ENCODE results near the gene PAGR1.
"Not testable (repeated sequence)": the region's sequence is repeated elsewhere in the genome, so short reads cannot be mapped to it uniquely, and the experiment has no call there.

PAGR1 gene

GRCh38 chr16:29815793-29816693, at the start of gene PAGR1:
Gene PAGR1 (plus strand): TSS chr16:29816152. CDS start chr16:29816526, 374 bp downstream.
- peak; percentile 96 to 99 (median 97) for DNase-seq (ENCODE audit: low read depth in 3 of 3, low spot score in 1 of 3)

- no peak for DNase-seq (ENCODE audit: low read depth in 3 of 3, low spot score in 1 of 3)
These were observed 49.4 kb upstream of the PAGR1 start for GRCh38 chr16:29766571-29766970.

DNA sequence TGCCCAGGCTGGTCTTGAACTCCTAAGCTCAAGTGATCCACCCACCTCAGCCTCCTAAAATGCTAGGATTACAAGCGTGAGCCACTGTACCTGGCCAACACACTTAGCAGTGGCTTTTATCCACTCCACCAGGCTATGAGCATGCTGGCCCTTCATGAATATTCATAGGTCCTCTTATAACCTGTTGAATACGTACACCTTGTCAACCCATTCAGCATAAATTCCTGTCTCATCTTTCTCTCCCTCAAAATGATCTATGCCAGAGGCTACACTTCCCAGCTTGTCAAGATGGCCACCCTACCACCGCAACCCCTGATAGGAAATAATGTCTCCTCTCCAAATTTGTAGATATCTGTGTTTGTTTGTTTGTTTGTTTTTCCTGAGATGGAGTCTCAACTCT, 48.9 kb upstream of the PAGR1 start:
- DNase-seq (ENCODE audit: low read depth in 3 of 3, low spot score in 1 of 3), result no peak

- no peak for DNase-seq (ENCODE audit: low read depth in 3 of 3, low spot score in 1 of 3)
These were observed 46.4 kb upstream of the PAGR1 start for GRCh38 chr16:29769507-29769906.

DNA sequence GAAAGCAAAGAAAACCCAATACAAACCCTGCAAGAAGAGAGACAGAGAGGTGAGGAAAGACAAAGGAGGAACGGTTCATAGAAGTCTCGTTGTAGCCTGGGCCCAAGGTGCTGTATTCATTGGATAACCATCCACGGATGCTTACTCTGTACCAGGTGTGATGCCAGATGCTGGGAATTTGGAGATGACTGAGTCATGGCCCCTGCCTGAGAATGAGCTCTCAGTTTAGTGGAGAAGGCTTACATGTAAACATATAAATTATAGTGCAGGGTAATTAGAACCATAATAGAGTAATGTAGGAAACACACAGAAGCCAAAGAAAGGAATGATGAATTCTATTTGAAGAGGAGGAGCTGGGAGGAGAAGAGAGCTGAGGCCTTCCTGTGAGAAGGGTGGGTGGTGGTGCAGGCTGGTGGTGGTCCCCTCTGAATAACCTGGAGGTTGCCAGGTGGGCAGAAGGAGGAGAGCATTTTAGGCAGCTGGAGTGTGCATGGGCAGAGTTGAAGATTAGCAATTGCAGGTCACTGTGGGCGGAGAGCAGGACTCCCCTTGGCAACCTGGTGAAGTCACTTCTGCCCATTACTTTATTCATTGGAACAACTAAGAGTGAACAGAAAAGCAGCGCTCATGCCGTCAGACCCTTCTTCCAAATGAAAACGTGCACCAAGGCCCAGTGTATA, 45.6 kb upstream of the PAGR1 start:
- DNase-seq (ENCODE audit: low read depth in 3 of 3, low spot score in 1 of 3), result no peak

DNA sequence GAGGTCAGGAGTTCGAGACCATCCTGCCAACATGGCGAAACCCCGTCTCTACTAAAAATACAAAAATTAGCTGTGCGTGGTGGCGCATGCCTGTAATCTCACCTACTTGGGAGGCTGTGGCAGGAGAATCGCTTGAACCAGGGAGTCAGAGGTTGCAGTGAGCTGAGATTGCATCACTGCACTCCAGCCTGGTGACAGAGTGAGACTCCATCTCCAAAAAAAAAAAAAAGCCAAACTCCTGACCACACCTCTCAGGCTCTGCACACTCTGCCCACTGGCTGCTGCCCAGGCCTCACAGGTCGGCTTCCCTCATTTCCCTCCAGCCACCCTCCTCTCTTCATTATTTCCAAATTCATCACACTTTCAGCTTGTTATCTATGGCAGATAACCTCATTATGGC, 43.6 kb upstream of the PAGR1 start:
- not testable (repeated sequence) for DNase-seq (ENCODE audit: low read depth in 3 of 3, low spot score in 1 of 3)

- no peak for DNase-seq (ENCODE audit: low read depth in 3 of 3, low spot score in 1 of 3)
These were observed 41.2 kb upstream of the PAGR1 start for GRCh38 chr16:29774730-29775129.

DNA sequence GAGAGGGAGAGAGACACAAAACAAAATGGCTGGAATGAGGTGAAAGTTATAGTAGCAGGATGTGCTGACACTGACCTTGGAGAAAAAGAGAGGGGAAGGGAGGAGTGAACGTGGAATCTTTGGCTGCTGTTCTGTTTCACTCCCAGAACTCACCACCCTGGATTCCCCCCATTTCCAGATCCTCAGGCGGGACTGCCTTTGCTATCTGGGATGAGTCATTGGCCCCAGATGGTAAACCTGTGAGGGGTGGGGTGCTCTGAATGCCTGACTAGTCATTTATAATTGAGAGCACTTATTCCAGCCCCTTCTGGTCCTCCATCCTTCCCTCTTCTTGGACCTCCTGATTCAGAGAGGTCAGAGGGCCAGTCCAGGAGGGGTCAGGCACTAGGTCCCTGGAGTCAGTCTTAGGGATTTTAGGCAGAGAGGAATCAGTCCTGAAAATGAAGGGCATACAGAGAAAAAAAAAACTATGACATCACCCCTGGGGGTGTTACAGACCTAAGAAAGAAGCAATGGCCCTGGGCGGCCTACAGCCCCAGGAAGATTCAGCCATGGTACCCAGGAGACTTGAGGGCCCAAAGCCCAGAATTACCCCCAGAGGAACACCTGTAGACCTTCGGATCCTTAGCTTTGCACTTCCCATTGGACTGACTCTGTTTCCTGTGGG, 40.1 kb upstream of the PAGR1 start:
- DNase-seq (ENCODE audit: low read depth in 3 of 3, low spot score in 1 of 3), result no peak

GRCh38 chr16:29777576-29778350, 38.2 kb upstream of the PAGR1 start, which contains the start of gene ZG16:
Gene ZG16 (plus strand): TSS chr16:29778256. CDS start chr16:29779267, 1,011 bp downstream.
- DNase-seq (ENCODE audit: low read depth in 3 of 3, low spot score in 1 of 3), result no peak

DNA sequence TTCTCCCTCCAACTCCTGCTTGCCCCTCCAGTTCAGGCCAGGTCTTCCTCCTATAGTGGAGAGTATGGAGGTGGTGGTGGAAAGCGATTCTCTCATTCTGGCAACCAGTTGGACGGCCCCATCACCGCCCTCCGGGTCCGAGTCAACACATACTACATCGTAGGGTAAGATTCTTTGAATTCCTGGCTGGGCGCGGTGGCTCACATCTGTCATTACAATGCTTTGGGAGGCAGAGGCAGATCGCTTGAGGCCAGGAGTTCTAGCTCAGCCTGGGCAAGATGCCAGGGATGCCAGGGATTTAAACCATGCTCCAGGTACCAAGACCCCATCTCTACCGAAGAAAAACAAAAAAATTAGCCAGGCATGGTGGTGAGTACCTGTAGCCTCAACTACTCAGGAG, 36.5 kb upstream of the PAGR1 start:
- DNase-seq (ENCODE audit: low read depth in 3 of 3, low spot score in 1 of 3), result no peak

GRCh38 chr16:29783094-29783953, 32.6 kb upstream of the PAGR1 start:
- DNase-seq (ENCODE audit: low read depth in 3 of 3, low spot score in 1 of 3), result not testable (repeated sequence)

DNA sequence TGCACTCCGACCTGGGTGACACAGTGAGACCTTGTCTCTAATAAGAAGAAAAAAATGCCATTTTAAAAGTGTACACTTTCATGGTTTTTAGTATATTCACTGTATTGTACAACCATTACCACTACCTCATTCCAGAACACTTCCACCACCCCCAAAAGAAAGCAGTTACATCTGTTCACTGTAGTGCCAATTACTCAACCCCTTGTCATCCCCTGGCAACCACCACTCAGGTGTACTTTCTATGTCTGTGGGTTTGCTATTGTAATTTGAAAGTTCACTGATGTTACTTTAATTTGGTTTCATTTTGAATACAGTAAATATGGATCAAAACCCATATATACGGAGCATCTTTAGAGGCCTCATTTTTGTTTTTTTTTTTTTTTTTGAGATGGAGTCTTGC, 31.8 kb upstream of the PAGR1 start:
- DNase-seq (ENCODE audit: low read depth in 3 of 3, low spot score in 1 of 3), result no peak

- peak; percentile 54 to 62 (median 59) for DNase-seq (ENCODE audit: low read depth in 3 of 3, low spot score in 1 of 3)
These were observed 31.0 kb upstream of the PAGR1 start for GRCh38 chr16:29784901-29785500.

- DNase-seq (ENCODE audit: low read depth in 3 of 3, low spot score in 1 of 3), result not testable (repeated sequence)
These were observed 28.8 kb upstream of the PAGR1 start for GRCh38 chr16:29787155-29787554.

GRCh38 chr16:29789775-29790182, 26.2 kb upstream of the PAGR1 start:
- DNase-seq (ENCODE audit: low read depth in 3 of 3, low spot score in 1 of 3), result no peak

DNA sequence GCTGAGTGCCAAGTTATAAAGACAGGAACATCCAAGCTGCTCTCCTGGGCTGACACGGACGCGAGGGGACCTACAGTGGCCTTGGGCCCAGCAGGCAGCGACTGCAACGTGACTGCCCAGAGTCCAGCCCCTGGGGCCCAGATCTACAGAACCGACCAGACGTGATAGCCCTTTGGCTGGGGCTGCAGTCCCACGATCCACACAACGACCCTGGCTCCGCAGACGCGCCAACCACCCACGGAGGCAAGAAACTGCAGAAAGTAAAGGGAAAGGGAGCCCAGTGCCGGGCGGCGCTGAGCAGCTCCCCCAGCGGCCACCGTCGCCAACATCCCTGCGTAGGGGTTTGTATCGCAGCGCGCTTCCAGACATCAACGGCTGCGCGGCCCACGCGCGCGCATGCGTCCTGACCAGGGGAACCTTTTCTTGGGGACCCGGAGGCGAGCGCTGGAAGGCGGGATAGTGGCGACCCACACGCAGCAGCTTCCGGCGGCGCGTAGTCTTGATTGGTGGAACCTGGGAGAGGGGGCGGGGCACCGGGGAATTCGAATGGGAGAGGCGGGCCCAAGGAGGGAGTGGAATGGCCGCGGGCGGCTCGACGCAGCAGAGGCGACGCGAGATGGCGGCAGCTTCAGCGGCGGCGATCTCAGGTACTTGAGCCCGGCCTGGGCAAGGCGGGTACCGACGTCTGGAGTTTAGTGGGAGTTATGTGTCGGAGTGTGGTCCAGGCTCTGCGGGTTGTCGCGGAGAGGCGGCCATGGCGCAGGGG, 25.6 kb upstream of the PAGR1 start, which contains the start of gene KIF22:
Gene KIF22 (plus strand): TSS at position 569 of the 766 bp plus-strand sequence. CDS start 9 bp downstream, at position 578.
- DNase-seq (ENCODE audit: low read depth in 3 of 3, low spot score in 1 of 3), result peak; percentile 99 to 100 (median 100)

GRCh38 chr16:29790949-29791844, 24.8 kb upstream of the PAGR1 start:
- DNase-seq (ENCODE audit: low read depth in 3 of 3, low spot score in 1 of 3), result no peak

Measured in stimulated activated CD4-positive, alpha-beta T cell treated with anti-CD3 and anti-CD28 coated beads, TNF-alpha, amount 100 ng/mL, for 1 hour (primary cell).